HG02870 (cell line): ENCODE measurements around the gene KCNAB3.

Experiments
- ATAC-seq: cut with Tn5 transposase; IDR thresholded peaks from one replicate; pipeline ENCODE4 v1.9.1; 2021; ENCODE audit warnings: mild to moderate bottlenecking, moderate library complexity; ENCODE audit not compliant: unreplicated experiment

The KCNAB3 gene

DNA sequence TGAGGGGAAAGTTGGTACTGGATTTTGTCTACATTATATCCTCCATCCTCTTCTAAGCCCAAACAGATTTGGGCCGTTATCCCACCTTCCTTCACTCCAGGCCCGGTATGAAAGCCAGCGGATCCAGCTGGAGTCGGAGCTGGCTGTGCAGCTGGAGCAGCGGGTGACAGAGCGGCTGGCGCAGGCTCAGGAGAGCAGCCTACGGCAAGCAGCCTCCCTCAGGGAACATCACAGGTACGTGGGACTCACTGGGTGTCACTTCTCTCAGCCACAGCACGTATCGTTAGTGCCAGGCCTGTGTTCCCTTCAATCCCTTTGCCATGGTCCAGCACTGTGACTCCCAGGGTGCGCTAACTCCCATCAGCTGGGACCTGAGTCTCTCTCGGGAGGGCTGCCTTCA lies 13.6 kb upstream of the KCNAB3 start:
- no peak for ATAC-seq

DNA sequence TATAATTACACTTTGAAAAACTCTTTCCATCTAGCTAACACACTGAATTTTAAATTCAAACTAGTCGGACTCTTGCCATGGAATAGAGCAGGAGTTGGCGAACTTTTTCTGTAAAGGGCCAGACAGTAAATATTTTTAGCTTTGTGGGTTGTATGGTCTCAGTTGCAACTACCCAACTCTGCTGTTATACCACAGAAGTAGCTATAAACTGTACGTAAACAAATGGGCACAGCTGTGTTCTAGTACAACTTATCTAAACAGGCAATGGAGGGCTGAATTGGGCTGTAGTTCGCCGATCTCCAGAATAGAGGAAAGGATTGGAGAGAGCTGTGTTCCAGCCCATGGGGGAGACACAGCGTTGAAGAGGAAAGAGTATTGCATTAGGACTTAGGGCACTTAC lies 11.1 kb upstream of the KCNAB3 start:
- no peak for ATAC-seq

DNA sequence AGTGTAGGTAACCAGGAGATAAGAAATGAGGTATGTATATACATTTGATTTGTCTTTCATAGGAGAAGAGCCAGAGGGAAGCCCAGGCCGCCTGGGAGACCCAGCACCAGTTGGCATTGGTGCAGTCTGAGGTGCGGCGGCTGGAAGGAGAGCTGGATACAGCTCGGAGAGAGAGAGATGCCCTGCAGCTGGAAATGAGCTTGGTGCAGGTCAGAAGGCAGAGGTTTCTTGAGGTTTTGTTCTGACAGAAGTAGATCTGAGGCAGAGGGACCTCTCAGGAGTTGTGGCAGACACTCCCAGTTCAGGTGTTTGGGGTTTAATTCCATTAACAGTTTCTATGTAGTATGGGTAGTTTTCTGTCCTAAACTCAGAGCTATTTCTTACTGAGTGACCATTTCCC lies 10.4 kb upstream of the KCNAB3 start:
- no peak for ATAC-seq

DNA sequence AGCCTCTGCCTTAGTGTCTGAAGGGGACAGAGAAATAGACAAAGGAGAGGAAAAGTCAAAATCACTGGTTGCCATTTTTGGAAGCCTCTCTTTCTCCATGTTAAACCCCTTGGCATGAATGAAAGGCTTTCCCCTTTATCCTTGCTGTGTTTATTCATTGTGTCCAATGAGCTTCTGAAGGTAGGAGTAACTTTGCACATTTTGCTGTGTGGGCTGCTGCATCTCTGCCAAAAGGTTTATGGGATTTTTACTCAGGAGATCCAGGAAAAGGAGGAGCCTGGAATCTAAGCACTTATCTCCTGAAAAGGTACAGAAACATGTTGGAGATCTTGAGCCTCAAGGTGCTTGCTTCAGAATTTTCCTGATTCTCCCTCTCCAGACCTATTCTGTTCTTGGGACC lies 6.2 kb upstream of the KCNAB3 start:
- no peak for ATAC-seq

GRCh38 chr17:7932949-7933348 lies 3.3 kb upstream of the KCNAB3 start:
- ATAC-seq, result no peak

- ATAC-seq, result no peak
These were observed 2.8 kb upstream of the KCNAB3 start for GRCh38 chr17:7932483-7932891.

GRCh38 chr17:7931709-7932482 lies 2.2 kb upstream of the KCNAB3 start, which contains the start of the genes CNTROB and TRAPPC1:
Gene CNTROB (plus strand): TSS chr17:7932206. CDS start chr17:7933080, 874 bp downstream.
Gene TRAPPC1 (minus strand): TSS chr17:7931946. CDS start chr17:7931829, 117 bp downstream.
- ATAC-seq, result peak; percentile 96

DNA sequence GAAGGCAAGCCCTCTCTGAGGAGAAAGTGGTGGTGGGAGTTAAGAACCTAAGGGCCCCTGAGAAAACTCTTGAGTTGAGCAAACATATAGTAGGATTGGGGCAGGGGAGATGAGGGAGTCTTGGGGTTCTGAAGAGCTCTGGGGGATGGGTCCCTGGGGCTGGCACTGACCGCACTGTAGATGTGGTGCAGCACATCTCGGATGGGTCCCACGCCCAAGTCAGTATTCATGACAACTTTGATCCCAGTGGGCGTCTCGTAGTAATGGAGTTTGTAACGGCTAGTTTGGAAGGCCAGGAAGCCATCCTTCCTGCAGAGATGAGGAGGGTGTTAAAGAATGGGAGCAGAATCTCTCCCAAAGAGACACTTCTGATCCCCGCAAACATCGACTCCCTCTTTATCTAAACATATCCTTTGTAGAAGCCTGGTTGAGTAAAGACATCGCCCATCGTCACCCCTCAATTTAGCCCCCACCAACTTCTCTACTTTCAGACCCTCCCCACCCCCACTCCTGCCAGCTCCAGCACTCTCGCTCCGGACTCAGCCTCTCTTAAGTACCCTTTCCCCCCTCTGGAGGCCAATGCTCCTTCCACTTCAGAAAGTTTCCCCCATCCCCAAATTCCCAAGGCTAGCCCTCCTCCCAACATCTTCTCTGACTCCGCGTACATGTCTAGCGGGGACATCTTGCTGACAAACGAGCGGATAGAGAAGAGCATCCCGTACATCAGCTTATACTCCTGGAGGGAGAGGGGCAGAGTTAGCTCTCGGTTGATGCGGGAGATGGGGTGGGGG lies 1.4 kb upstream of the KCNAB3 start:
- no peak for ATAC-seq

DNA sequence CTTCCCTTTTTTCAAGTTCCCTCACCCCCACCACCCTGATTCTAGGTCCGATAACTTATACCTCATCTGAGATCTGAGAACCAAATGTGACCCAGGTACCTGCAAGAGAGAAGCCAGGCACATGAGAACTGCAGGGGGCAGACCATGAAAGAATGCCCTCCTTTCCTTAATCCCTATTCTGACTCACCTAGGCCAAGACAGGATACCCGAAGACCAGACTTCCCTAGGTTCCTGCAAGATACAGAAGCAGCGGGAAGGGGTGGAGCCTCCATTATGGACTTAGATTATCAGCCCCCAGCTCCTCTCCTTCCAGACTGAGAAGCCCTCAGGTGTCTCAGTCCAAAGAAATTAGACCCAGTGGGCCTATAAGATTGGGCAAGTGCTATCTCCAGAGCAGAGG lies 2.1 kb downstream of the KCNAB3 start:
- no peak for ATAC-seq

- no peak for ATAC-seq
These were observed 6.6 kb downstream of the KCNAB3 start for GRCh38 chr17:7922845-7923628.

- no peak for ATAC-seq
These were observed 7.3 kb downstream of the KCNAB3 start for GRCh38 chr17:7922269-7922844.

DNA sequence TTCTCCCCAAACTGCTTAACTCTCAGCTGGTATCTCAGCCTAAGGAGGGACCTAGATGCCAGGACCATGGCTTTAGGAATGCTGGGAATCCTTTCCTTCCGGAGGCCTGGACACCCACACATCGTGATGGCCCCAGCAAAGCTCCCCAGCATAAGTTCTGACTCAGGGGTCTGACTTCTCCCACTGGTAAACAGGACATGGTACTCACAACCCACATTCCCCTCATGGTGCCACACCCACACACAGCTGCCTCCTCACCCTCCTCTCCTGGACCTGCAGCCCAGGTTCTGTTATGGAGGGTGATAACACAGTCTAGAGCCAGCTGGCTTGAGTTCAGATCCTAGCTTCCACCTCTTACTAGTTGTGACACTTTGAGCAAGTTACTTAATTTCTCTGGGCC lies 12.8 kb downstream of the KCNAB3 start:
- ATAC-seq, result no peak

DNA sequence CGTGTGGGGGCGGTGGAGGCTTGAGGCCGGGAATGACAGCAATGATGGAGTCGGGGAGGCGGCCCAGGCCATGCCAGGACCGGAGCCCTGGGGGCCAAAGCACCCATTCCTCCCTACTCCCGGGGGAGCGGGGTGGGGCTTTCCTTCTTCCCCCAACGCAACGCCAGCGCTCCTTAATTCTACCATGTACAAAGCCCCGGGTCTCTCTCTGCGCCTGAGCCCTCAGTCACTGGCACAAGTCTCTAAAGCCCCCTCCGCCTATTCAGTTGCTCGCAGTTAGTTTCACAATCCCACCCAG lies 13.3 kb downstream of the KCNAB3 start:
- ATAC-seq, result no peak

- ATAC-seq, result peak; percentile 75
These were observed 13.9 kb downstream of the KCNAB3 start, which contains the start of gene RNF227 for GRCh38 chr17:7915611-7916384. Gene RNF227 (minus strand): TSS chr17:7916289. CDS start chr17:7916195, 94 bp downstream.

GRCh38 chr17:7915179-7915610 lies 14.5 kb downstream of the KCNAB3 start:
- ATAC-seq, result no peak

DNA sequence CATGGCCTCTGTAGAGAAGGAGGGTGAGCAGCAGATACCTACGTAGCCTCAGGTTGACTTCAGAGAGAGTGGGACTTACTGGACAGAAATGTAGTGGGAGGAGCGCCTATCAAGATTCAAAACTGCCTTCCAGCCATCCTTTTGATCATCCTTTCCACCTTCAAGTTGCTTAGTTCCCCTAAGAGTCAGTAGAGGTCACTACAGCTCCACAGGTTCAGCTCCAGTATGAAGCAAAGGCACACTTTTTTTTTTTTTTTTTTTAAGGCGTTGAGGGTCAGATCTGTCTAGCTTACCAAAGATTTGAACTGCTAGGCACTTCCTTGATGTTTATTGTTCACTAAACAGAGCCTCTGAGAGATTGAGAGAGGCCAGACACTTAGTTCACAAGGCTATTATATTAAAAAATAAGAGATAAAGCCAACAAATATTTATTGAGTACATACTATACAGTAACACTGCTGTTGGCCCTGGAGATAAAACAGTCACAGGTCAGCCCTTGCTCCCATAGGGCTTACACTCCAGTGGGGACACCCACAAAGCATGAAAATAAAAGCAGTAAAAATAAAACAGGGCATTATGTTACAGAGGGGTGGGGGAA lies 16.6 kb downstream of the KCNAB3 start:
- no peak for ATAC-seq

DNA sequence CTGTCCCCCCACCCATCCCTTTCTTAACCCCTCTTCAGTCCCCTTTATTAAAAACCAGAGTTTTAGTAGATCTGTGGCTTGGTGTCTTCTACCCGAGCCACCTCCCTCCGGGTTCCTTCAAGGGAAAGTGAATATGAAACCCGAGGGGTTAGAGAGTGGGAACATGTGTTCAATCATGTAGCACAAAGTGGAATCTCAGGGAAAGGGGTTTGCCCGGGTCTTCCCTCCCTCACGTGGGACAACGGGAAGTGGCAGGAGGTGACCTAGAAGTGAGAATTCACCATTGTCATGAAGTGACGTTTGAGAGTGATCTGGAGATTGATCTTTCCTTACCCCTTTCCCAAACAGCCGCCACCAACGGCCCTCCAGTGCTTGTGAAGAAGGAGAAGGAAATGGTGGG lies 18.5 kb downstream of the KCNAB3 start:
- no peak for ATAC-seq

DNA sequence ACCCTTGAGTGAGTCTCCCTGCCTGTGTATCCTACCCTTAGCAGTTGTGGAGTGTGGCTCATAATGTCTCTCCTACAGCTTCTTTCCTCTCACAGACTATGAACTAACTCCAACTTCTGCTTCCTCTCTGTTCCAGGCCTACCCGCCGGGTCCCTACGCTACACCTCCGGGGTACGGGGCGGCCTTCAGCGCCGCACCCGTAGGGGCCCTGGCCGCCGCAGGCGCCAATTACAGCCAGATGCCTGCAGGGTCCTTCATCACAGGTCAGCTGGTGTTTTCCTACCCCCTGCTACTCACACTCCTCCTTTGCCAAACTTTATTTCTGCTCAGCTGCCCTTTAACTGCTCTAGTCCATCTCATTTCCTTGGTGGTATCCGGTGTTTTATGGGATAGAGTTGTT lies 18.9 kb downstream of the KCNAB3 start:
- ATAC-seq, result no peak

DNA sequence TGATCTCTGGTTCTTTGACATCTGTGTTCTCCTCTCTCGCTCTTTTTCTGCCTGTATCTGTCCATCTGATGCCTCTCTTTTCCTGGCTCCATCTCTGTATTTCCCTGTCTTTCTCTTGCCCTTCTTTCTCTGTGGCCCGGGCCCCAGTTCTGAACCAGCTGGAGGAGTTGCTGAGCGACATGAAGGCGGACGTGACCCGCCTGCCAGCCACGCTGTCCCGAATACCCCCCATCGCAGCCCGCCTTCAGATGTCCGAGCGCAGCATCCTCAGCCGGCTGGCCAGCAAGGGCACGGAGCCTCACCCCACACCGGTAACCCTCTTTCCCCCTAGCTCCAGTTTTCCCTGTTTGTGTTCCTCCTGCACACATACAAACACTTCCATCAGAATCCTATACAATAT lies 19.4 kb downstream of the KCNAB3 start:
- no peak for ATAC-seq

- no peak for ATAC-seq
These were observed 20.6 kb downstream of the KCNAB3 start for GRCh38 chr17:7909089-7909488.
